Measurements from ENCODE around the gene KCNAB1.
A peak's percentile ranks its signal among the peaks of the same experiment; 100 is the strongest.

The KCNAB1 gene

DNA sequence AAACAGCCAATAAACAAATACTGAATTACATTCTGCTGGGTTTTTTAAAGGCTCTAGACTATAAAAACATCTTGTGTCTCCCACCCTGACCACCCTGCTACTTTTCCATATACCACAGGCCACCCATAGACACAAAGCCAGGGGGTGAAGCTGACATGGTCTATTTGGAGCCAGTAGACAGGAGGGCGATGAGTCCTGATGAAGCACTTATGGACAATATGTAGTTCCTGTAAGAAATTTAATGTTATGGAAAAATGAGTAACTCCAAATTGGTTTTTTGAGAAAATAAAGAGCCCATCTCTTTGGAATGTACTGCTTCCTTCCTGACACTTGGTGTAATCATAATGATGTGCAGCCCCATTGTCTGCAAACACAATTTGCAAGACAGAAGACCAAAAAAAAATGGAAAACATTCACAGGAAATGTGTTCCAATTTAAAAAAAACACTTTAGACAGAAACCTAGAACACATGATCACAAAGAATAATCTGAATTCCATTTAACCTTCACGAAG is 422.7 kb downstream of the KCNAB1 start:
- WGBS (ENCODE audit: insufficient coverage), result 90% methylated on average over 2 of the region's 2 CpGs
- H3K4me3 ChIP-seq (ENCODE audit: control insufficient read depth in 1 of 7, extremely low read depth in 1 of 7, insufficient read depth in 4 of 7, low read depth in 2 of 7, low read length in 6 of 7), result no peak overlapping the region
- ChIA-PET POLR2A (no interaction called here), CTCF (interaction anchor here (0.7 to 4.0 kb wide), 12 partner anchors 8 to 594 kb away, joined by 3 to 19 read pairs (median 3); partner anchors contain the start of gene SSR3)
- H3K27ac ChIP-seq (ENCODE audit: insufficient read depth in 1 of 2, low read depth in 1 of 2, low read length in 2 of 2, poor library complexity in 1 of 2, severe bottlenecking in 2 of 2), result no peak overlapping the region
- no peak for DNase-seq
- no peaks in the 10 kb centered on the region for H3K9me3 ChIP-seq (ENCODE audit: control extremely low read depth in 1 of 5, control insufficient read depth in 4 of 5, insufficient read depth in 2 of 5, low read depth in 1 of 5, low read length in 4 of 5)
- H3K4me1 ChIP-seq (ENCODE audit: control extremely low read depth in 1 of 4, control insufficient read depth in 4 of 4, insufficient read depth in 4 of 4, low read length in 3 of 4), result no peaks in the 10 kb centered on the region
- H3K27me3 ChIP-seq (replicated peaks in 2 of 5; ENCODE audit: control insufficient read depth in 4 of 5, insufficient read depth in 5 of 5, low read length in 4 of 5), result no peaks in the 10 kb centered on the region
- peaks cover 11 to 82% (median 41%) of the 10 kb centered on the region in 4 experiments for H3K36me3 ChIP-seq (ENCODE audit: control insufficient read depth in 4 of 4, insufficient read depth in 4 of 4, low read length in 3 of 4)

DNA sequence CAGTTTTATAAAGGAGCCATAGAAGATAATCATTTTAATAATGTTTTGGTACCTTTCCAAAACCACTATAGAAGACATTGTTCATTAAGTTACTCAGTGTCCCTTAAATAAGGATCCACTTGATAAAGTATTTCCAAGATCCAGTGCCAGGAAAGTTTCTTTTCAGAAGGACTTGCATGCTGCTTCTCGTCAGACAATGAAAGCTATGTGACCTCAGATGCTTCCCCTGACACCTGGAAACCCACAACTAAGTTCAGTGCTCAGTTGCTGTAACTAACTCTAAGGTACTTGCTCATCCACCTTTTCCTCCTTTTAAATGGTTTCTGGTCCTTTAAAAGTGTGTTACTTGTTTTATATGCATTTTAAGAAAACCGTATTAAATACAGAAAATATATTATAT is 427.3 kb downstream of the KCNAB1 start:
- H3K4me1 ChIP-seq (ENCODE audit: control extremely low read depth in 1 of 4, control insufficient read depth in 4 of 4, insufficient read depth in 4 of 4, low read length in 3 of 4), result peaks cover 0 to 10% (median 3%) of the 10 kb centered on the region in 4 experiments
- CTCF ChIA-PET, result no interaction called here
- H3K27ac ChIP-seq (ENCODE audit: insufficient read depth in 1 of 2, low read depth in 1 of 2, low read length in 2 of 2, poor library complexity in 1 of 2, severe bottlenecking in 2 of 2), result no peak overlapping the region
- 100% methylated on average over 1 of the region's 2 CpGs for WGBS (ENCODE audit: insufficient coverage)
- H3K9me3 ChIP-seq (ENCODE audit: control extremely low read depth in 1 of 5, control insufficient read depth in 4 of 5, insufficient read depth in 2 of 5, low read depth in 1 of 5, low read length in 4 of 5), result no peaks in the 10 kb centered on the region
- DNase-seq, result no peak
- H3K27me3 ChIP-seq (replicated peaks in 2 of 5; ENCODE audit: control insufficient read depth in 4 of 5, insufficient read depth in 5 of 5, low read length in 4 of 5), result no peaks in the 10 kb centered on the region
- H3K36me3 ChIP-seq (ENCODE audit: control insufficient read depth in 4 of 4, insufficient read depth in 4 of 4, low read length in 3 of 4), result peaks cover 13 to 92% (median 40%) of the 10 kb centered on the region in 4 experiments
- no peak overlapping the region for H3K4me3 ChIP-seq (ENCODE audit: control insufficient read depth in 1 of 7, extremely low read depth in 1 of 7, insufficient read depth in 4 of 7, low read depth in 2 of 7, low read length in 6 of 7)
- POLR2A ChIA-PET, result interaction anchor here (0.6 kb wide), 1 partner anchor 21 kb away, joined by 4 read pairs; no protein-coding TSS in a partner anchor

- WGBS (ENCODE audit: insufficient coverage), result 100% methylated on average over 2 of the region's 4 CpGs
- no peaks in the 10 kb centered on the region for H3K27me3 ChIP-seq (replicated peaks in 2 of 5; ENCODE audit: control insufficient read depth in 4 of 5, insufficient read depth in 5 of 5, low read length in 4 of 5)
- POLR2A ChIA-PET, result interaction anchor here (0.6 kb wide), 1 partner anchor 21 kb away, joined by 4 read pairs; no protein-coding TSS in a partner anchor
- H3K4me1 ChIP-seq (ENCODE audit: control extremely low read depth in 1 of 4, control insufficient read depth in 4 of 4, insufficient read depth in 4 of 4, low read length in 3 of 4), result peaks cover under 1 to 14% (median 4%) of the 10 kb centered on the region in 4 experiments
- CTCF ChIA-PET, result interaction anchor here (0.9 to 1.5 kb wide), 3 partner anchors 11 to 534 kb away, joined by 3 read pairs; no protein-coding TSS in a partner anchor
- no peak for DNase-seq
- peaks cover 12 to 90% (median 37%) of the 10 kb centered on the region in 4 experiments for H3K36me3 ChIP-seq (ENCODE audit: control insufficient read depth in 4 of 4, insufficient read depth in 4 of 4, low read length in 3 of 4)
- no peak overlapping the region for H3K27ac ChIP-seq (ENCODE audit: insufficient read depth in 1 of 2, low read depth in 1 of 2, low read length in 2 of 2, poor library complexity in 1 of 2, severe bottlenecking in 2 of 2)
- H3K9me3 ChIP-seq (ENCODE audit: control extremely low read depth in 1 of 5, control insufficient read depth in 4 of 5, insufficient read depth in 2 of 5, low read depth in 1 of 5, low read length in 4 of 5), result no peaks in the 10 kb centered on the region
- H3K4me3 ChIP-seq (ENCODE audit: control insufficient read depth in 1 of 7, extremely low read depth in 1 of 7, insufficient read depth in 4 of 7, low read depth in 2 of 7, low read length in 6 of 7), result no peak overlapping the region
Measured at GRCh38 chr3:156548041-156548687, 427.8 kb downstream of the KCNAB1 start.

DNA sequence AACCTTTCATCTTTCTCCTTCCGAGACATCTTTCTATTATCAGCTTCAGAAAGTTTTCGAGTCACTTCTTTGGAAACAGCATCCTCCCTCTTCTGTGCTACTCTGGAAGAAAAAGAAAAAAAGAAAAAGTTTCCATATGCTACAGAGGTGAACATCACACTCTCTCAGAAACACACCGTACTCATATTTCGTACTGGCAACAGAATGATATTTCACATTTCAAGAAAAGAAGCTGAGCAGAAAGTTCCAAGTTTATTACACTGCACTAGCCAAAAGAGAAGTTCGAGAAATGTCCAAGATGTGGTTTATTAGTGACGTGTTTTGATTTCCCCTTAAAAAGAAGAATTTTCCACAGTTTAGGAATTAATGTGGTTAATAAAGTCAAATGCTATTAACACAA is 428.5 kb downstream of the KCNAB1 start:
- WGBS (ENCODE audit: insufficient coverage), result no CpG with 5 or more reads among the region's 6 CpGs
- Histone ChIP-seq H3K4me3 (ENCODE audit: control insufficient read depth in 1 of 7, extremely low read depth in 1 of 7, insufficient read depth in 4 of 7, low read depth in 2 of 7, low read length in 6 of 7) (no peak overlapping the region), H3K9me3 (ENCODE audit: control extremely low read depth in 1 of 5, control insufficient read depth in 4 of 5, insufficient read depth in 2 of 5, low read depth in 1 of 5, low read length in 4 of 5) (no peaks in the 10 kb centered on the region), H3K27me3 (replicated peaks in 2 of 5; ENCODE audit: control insufficient read depth in 4 of 5, insufficient read depth in 5 of 5, low read length in 4 of 5) (no peaks in the 10 kb centered on the region), H3K4me1 (ENCODE audit: control extremely low read depth in 1 of 4, control insufficient read depth in 4 of 4, insufficient read depth in 4 of 4, low read length in 3 of 4) (peaks cover 7 to 21% (median 10%) of the 10 kb centered on the region in 4 experiments), H3K27ac (ENCODE audit: insufficient read depth in 1 of 2, low read depth in 1 of 2, low read length in 2 of 2, poor library complexity in 1 of 2, severe bottlenecking in 2 of 2) (no peak overlapping the region), H3K36me3 (ENCODE audit: control insufficient read depth in 4 of 4, insufficient read depth in 4 of 4, low read length in 3 of 4) (peaks cover 5 to 82% (median 34%) of the 10 kb centered on the region in 4 experiments)
- DNase-seq, result no peak
- CTCF ChIA-PET, result interaction anchor here (0.9 to 1.5 kb wide), 4 partner anchors 11 to 533 kb away, joined by 3 read pairs; no protein-coding TSS in a partner anchor
- POLR2A ChIA-PET, result no interaction called here

DNA sequence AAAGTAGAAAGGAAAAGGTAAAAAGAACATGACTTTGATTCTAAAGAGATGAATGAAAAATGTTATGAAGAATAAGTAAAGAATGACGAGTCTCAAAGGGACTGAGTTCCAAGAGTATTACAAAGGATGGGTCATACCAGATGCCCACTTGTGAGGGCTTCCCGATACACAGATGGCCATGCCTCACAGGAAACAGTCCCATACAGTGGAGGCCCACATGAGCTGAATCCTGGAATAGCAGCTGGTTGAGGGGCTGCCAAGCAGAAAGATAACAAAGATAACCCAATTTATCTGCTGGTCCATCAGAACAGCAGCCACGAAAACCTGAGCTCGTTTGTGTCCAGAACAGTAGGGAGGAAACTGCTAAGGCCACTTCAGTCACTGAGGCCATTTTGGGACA is 430.9 kb downstream of the KCNAB1 start:
- peaks cover 12 to 26% (median 18%) of the 10 kb centered on the region in 4 experiments for H3K4me1 ChIP-seq (ENCODE audit: control extremely low read depth in 1 of 4, control insufficient read depth in 4 of 4, insufficient read depth in 4 of 4, low read length in 3 of 4)
- H3K36me3 ChIP-seq (ENCODE audit: control insufficient read depth in 4 of 4, insufficient read depth in 4 of 4, low read length in 3 of 4), result peaks cover 3 to 61% (median 26%) of the 10 kb centered on the region in 4 experiments
- POLR2A ChIA-PET, result no interaction called here
- H3K4me3 ChIP-seq (ENCODE audit: control insufficient read depth in 1 of 7, extremely low read depth in 1 of 7, insufficient read depth in 4 of 7, low read depth in 2 of 7, low read length in 6 of 7), result no peak overlapping the region
- no peaks in the 10 kb centered on the region for H3K27me3 ChIP-seq (replicated peaks in 2 of 5; ENCODE audit: control insufficient read depth in 4 of 5, insufficient read depth in 5 of 5, low read length in 4 of 5)
- no peak for DNase-seq
- H3K27ac ChIP-seq (ENCODE audit: insufficient read depth in 1 of 2, low read depth in 1 of 2, low read length in 2 of 2, poor library complexity in 1 of 2, severe bottlenecking in 2 of 2), result no peak overlapping the region
- CTCF ChIA-PET, result interaction anchor here (0.9 to 1.4 kb wide), 3 partner anchors 9 to 93 kb away, joined by 3 read pairs; no protein-coding TSS in a partner anchor
- H3K9me3 ChIP-seq (ENCODE audit: control extremely low read depth in 1 of 5, control insufficient read depth in 4 of 5, insufficient read depth in 2 of 5, low read depth in 1 of 5, low read length in 4 of 5), result no peaks in the 10 kb centered on the region
- 74% methylated on average over 4 of the region's 4 CpGs for WGBS (ENCODE audit: insufficient coverage)

GRCh38 chr3:156551746-156552145 is 431.4 kb downstream of the KCNAB1 start:
- Histone ChIP-seq H3K36me3 (ENCODE audit: control insufficient read depth in 4 of 4, insufficient read depth in 4 of 4, low read length in 3 of 4) (peaks cover 3 to 56% (median 24%) of the 10 kb centered on the region in 4 experiments), H3K4me3 (ENCODE audit: control insufficient read depth in 1 of 7, extremely low read depth in 1 of 7, insufficient read depth in 4 of 7, low read depth in 2 of 7, low read length in 6 of 7) (no peak overlapping the region), H3K27me3 (replicated peaks in 2 of 5; ENCODE audit: control insufficient read depth in 4 of 5, insufficient read depth in 5 of 5, low read length in 4 of 5) (no peaks in the 10 kb centered on the region), H3K27ac (ENCODE audit: insufficient read depth in 1 of 2, low read depth in 1 of 2, low read length in 2 of 2, poor library complexity in 1 of 2, severe bottlenecking in 2 of 2) (no peak overlapping the region), H3K4me1 (ENCODE audit: control extremely low read depth in 1 of 4, control insufficient read depth in 4 of 4, insufficient read depth in 4 of 4, low read length in 3 of 4) (peaks cover 12 to 26% (median 18%) of the 10 kb centered on the region in 4 experiments), H3K9me3 (ENCODE audit: control extremely low read depth in 1 of 5, control insufficient read depth in 4 of 5, insufficient read depth in 2 of 5, low read depth in 1 of 5, low read length in 4 of 5) (no peaks in the 10 kb centered on the region)
- 94% methylated on average over 2 of the region's 4 CpGs for WGBS (ENCODE audit: insufficient coverage)
- DNase-seq, result no peak
- ChIA-PET CTCF (interaction anchor here (1.4 kb wide), 1 partner anchor 16 kb away, joined by 3 read pairs; no protein-coding TSS in a partner anchor), POLR2A (no interaction called here)

GRCh38 chr3:156552973-156553372 is 432.6 kb downstream of the KCNAB1 start:
- DNase-seq, result no peak
- CTCF ChIA-PET, result no interaction called here
- Histone ChIP-seq H3K36me3 (ENCODE audit: control insufficient read depth in 4 of 4, insufficient read depth in 4 of 4, low read length in 3 of 4) (peaks cover 3 to 44% (median 16%) of the 10 kb centered on the region in 4 experiments), H3K4me1 (ENCODE audit: control extremely low read depth in 1 of 4, control insufficient read depth in 4 of 4, insufficient read depth in 4 of 4, low read length in 3 of 4) (peaks cover 12 to 26% (median 18%) of the 10 kb centered on the region in 4 experiments), H3K4me3 (ENCODE audit: control insufficient read depth in 1 of 7, extremely low read depth in 1 of 7, insufficient read depth in 4 of 7, low read depth in 2 of 7, low read length in 6 of 7) (peak overlapping the region in 1 of 7 experiments; percentile 90), H3K27me3 (replicated peaks in 2 of 5; ENCODE audit: control insufficient read depth in 4 of 5, insufficient read depth in 5 of 5, low read length in 4 of 5) (no peaks in the 10 kb centered on the region), H3K27ac (ENCODE audit: insufficient read depth in 1 of 2, low read depth in 1 of 2, low read length in 2 of 2, poor library complexity in 1 of 2, severe bottlenecking in 2 of 2) (no peak overlapping the region), H3K9me3 (ENCODE audit: control extremely low read depth in 1 of 5, control insufficient read depth in 4 of 5, insufficient read depth in 2 of 5, low read depth in 1 of 5, low read length in 4 of 5) (no peaks in the 10 kb centered on the region)
- POLR2A ChIA-PET, result no interaction called here
- WGBS (ENCODE audit: insufficient coverage), result 100% methylated on average over 1 of the region's 2 CpGs
